ENCODE results near the gene CDCA8. TPM values are rescaled to one million over a fixed set of nuclear protein-coding genes. Genes with fewer than 3 reads are reported as not detected.

CDCA8 gene
- total and polyA plus RNA-seq, 8 donors: 0.89 to 5.5 (median 3.0) TPM; not detected in 2

DNA sequence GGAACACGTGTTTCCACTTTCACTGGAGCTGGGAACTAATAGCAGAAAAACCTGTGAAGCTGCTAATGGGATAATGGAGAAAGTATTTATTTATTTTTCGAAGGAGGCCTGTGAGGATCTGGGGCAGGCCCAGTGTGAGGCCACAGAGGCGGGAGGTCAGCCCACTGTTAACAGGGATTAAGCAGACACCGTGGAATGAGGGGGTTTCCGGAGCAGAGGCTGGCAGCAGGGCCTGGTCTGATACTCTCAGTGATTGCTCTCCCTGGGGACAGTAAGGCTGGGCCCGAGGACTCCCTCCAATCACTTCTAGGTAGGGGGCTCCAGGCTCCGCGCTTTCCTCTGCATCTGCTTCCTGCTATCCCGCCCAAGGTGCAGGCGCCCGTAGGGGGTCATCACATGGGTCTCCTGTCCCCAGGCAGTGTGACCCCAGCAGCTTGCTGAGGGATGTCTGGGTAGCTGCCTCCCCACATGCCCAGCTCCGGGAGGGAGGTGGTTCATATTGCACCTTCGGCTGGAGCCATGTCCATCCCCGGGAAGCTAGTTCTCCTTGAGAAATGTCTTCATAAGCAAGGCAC, 28.8 kb upstream of the CDCA8 start:
- 30 to 45% (median 41%) methylated on average over 6 to 14 of the region's 14 CpGs for WGBS, 5 donors
- peaks cover 0 to 10% (median 0%) of the 10 kb centered on the region in 4 donors for H3K4me1 ChIP-seq
- H3K9me3 ChIP-seq: no peaks in the 10 kb centered on the region
- H3K36me3 ChIP-seq: no peaks in the 10 kb centered on the region
- peaks cover 0 to 46% (median 14%) of the 10 kb centered on the region in 3 donors for H3K27me3 ChIP-seq
- H3K27ac ChIP-seq: no peak overlapping the region
- no peak for DNase-seq
- intact Hi-C loops (cut with DNase I; ENCODE audit: low total_unique reads): no loop called here
- TF ChIP-seq POLR2AphosphoS5 (IDR thresholded peaks at IDR 0.05) (no peak), POLR2A (IDR thresholded peaks at IDR 0.05) (no peak), EP300 (IDR thresholded peaks at IDR 0.05) (no peak)
- TF ChIP-seq, protein P1, sequence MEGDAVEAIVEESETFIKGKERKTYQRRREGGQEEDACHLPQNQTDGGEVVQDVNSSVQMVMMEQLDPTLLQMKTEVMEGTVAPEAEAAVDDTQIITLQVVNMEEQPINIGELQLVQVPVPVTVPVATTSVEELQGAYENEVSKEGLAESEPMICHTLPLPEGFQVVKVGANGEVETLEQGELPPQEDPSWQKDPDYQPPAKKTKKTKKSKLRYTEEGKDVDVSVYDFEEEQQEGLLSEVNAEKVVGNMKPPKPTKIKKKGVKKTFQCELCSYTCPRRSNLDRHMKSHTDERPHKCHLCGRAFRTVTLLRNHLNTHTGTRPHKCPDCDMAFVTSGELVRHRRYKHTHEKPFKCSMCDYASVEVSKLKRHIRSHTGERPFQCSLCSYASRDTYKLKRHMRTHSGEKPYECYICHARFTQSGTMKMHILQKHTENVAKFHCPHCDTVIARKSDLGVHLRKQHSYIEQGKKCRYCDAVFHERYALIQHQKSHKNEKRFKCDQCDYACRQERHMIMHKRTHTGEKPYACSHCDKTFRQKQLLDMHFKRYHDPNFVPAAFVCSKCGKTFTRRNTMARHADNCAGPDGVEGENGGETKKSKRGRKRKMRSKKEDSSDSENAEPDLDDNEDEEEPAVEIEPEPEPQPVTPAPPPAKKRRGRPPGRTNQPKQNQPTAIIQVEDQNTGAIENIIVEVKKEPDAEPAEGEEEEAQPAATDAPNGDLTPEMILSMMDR (IDR thresholded peaks at IDR 0.05): no peak
- H3K4me3 ChIP-seq: no peak overlapping the region

DNA sequence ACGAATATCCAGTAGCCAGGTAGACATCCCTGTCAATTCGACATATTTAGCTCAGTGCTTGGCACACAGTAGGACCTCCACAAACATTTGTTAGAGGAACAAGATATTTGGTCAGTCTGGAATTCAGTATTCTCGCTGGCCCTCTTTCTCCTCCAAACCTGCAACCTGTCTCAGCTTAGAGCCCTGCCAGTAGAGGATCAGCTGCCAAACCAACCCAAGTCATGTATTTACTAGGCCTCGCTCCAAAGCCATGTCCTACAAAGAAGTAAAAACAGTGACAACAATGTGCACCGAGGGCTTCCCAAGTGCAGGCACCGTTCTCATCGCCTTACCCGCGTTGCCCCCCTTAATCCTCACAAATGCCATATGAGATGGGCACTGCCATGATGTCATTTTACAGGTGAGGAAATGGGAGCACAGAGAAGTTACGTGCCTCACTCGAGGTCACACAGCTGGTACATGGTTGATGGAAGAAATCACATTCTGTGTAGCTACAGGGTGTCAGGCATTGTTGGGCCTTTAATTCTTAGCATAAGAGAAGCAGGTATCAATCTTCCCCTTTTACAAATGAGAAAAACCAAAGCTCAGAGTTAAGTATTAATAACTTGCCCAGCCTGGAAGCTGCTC, 26.0 kb upstream of the CDCA8 start:
- H3K9me3 ChIP-seq: no peaks in the 10 kb centered on the region
- 76 to 85% (median 84%) methylated on average over 11 of the region's 11 CpGs for WGBS, 5 donors
- no peak overlapping the region for H3K27ac ChIP-seq

DNA sequence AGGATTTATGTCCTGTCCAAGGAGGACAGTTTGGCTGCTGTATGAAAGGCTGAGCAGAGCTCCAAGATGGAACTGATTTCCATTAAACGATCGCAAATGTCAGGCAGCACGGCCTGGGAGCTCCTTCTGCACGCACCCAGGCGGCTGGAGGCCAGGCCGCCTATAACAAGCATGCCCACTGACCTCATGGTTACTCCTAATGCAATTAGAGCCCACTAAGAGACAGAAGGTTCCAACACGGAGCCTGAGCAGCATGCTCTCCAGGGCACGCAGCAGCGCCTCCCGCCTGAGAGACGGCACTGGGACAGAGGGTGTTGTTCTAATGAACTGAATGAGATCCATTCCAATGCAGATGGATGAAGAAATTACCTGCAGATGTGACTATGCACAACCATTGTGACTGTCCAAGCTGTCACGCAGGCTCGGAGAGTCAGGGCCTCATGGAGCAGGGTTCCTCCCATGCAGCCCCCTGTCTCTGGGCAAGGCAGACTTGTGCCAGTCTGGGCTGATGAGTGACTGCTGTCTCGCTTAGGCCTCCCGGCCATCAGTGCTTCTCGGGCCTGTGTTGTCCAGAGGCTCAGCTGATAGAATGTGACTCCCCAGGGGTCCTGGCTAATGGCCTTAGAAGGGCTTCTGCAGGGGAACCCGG, 25.2 kb upstream of the CDCA8 start:
- Histone ChIP-seq H3K4me1 (peaks cover 0 to 10% (median 0%) of the 10 kb centered on the region in 4 donors), H3K27me3 (peaks cover 0 to 49% (median 0%) of the 10 kb centered on the region in 3 donors), H3K36me3 (no peaks in the 10 kb centered on the region), H3K27ac (no peak overlapping the region), H3K4me3 (no peak overlapping the region), H3K9me3 (no peaks in the 10 kb centered on the region)
- intact Hi-C loops (cut with DNase I; ENCODE audit: low total_unique reads): no loop called here
- WGBS, 5 donors: 59 to 66% (median 61%) methylated on average over 15 to 17 of the region's 17 CpGs
- DNase-seq: peak in 1 of 2 donors; percentile 26
- no peak for TF ChIP-seq POLR2AphosphoS5 (IDR thresholded peaks at IDR 0.05)
- TF ChIP-seq EP300 (IDR thresholded peaks at IDR 0.05): no peak
- TF ChIP-seq, protein P1 (IDR thresholded peaks at IDR 0.05): no peak
- TF ChIP-seq POLR2A (IDR thresholded peaks at IDR 0.05): no peak

More for the DNA sequence above, 26.0 kb upstream of the CDCA8 start:
- intact Hi-C loops (cut with DNase I; ENCODE audit: low total_unique reads): no loop called here
- H3K4me1 ChIP-seq: peaks cover 0 to 10% (median 0%) of the 10 kb centered on the region in 4 donors
- TF ChIP-seq, protein P1 (IDR thresholded peaks at IDR 0.05): no peak
- TF ChIP-seq EP300 (IDR thresholded peaks at IDR 0.05) (no peak), POLR2AphosphoS5 (IDR thresholded peaks at IDR 0.05) (no peak), POLR2A (IDR thresholded peaks at IDR 0.05) (no peak)
- H3K36me3 ChIP-seq: no peaks in the 10 kb centered on the region
- no peak for DNase-seq
- H3K4me3 ChIP-seq: no peak overlapping the region
- peaks cover 0 to 47% (median 5%) of the 10 kb centered on the region in 3 donors for H3K27me3 ChIP-seq

DNA sequence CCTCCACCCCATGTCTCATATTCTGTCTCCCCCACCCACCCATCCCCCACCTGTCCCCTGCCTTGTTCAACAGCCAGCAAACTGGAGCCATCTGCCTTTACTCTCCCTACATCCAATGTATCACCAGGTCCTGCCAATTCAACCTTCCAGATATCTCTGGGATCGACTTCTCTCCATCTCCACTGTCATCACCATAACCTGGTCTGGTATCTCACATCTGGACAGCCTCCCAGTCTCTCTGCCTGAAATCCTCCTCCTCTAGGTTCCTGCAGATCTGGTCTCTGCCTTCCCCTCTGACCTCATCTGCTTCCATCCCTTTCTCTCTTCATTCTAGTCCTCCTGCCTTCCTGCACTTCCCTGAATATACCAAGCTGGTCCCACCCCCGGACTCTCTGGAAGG, 22.2 kb upstream of the CDCA8 start:
- intact Hi-C loops (cut with DNase I; ENCODE audit: low total_unique reads): no loop called here
- H3K36me3 ChIP-seq: no peaks in the 10 kb centered on the region
- peaks cover 0 to 48% (median 0%) of the 10 kb centered on the region in 3 donors for H3K27me3 ChIP-seq

More for the DNA sequence above, 22.2 kb upstream of the CDCA8 start:
- Histone ChIP-seq H3K4me1 (peaks cover 0 to 10% (median 0%) of the 10 kb centered on the region in 4 donors), H3K9me3 (no peaks in the 10 kb centered on the region), H3K4me3 (no peak overlapping the region), H3K27ac (no peak overlapping the region)
- TF ChIP-seq EP300 (IDR thresholded peaks at IDR 0.05) (no peak), POLR2A (IDR thresholded peaks at IDR 0.05) (no peak), POLR2AphosphoS5 (IDR thresholded peaks at IDR 0.05) (no peak)
- WGBS, 5 donors: 73 to 80% (median 75%) methylated on average over 2 of the region's 2 CpGs
- no peak for DNase-seq

Measured in stomach (tissue), 9 donors.